ENCODE data around the gene ATXN7L1. TPM values are rescaled to one million over a fixed set of nuclear protein-coding genes. Genes with fewer than 3 reads are reported as not detected.

ATXN7L1 gene
- total RNA-seq, 3 donors from 2014 or later (not counting 1 experiment from before 2014, with no cell fraction given), result 37.5 to 48.6 (median 47.9) TPM

- no peaks in the 10 kb centered on the region for H3K36me3 Mint-ChIP-seq
- H3K4me1 Mint-ChIP-seq, result peaks cover 6 to 22% of the 10 kb centered on the region in 2 donors
- no peaks in the 10 kb centered on the region for H3K27me3 Mint-ChIP-seq (ENCODE audit: low read depth in 2 of 2)
- DNase-seq, result no peak
- Histone ChIP-seq H3K27ac (ENCODE audit: low read length) (no peak overlapping the region), H3K4me3 (ENCODE audit: low read length) (no peak overlapping the region), H3K36me3 (ENCODE audit: control insufficient read depth, insufficient read depth, low read length) (peaks cover 4% of the 10 kb centered on the region), H3K27me3 (ENCODE audit: control insufficient read depth, insufficient read depth, low read length) (no peaks in the 10 kb centered on the region), H3K9me3 (ENCODE audit: control insufficient read depth, insufficient read depth, low read length) (no peaks in the 10 kb centered on the region), H3K4me1 (ENCODE audit: control insufficient read depth, insufficient read depth, low read length) (no peaks in the 10 kb centered on the region)
- intact Hi-C loops (cut with micrococcal nuclease), result no loop called here
- H3K27ac Mint-ChIP-seq, result no peak overlapping the region
- H3K4me3 Mint-ChIP-seq, result no peak overlapping the region
- TF ChIP-seq, protein P1, sequence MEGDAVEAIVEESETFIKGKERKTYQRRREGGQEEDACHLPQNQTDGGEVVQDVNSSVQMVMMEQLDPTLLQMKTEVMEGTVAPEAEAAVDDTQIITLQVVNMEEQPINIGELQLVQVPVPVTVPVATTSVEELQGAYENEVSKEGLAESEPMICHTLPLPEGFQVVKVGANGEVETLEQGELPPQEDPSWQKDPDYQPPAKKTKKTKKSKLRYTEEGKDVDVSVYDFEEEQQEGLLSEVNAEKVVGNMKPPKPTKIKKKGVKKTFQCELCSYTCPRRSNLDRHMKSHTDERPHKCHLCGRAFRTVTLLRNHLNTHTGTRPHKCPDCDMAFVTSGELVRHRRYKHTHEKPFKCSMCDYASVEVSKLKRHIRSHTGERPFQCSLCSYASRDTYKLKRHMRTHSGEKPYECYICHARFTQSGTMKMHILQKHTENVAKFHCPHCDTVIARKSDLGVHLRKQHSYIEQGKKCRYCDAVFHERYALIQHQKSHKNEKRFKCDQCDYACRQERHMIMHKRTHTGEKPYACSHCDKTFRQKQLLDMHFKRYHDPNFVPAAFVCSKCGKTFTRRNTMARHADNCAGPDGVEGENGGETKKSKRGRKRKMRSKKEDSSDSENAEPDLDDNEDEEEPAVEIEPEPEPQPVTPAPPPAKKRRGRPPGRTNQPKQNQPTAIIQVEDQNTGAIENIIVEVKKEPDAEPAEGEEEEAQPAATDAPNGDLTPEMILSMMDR (IDR thresholded peaks at IDR 0.05), result no peak
- ATAC-seq, result no peak
- WGBS (ENCODE audit: insufficient coverage), result 84% methylated on average over 17 of the region's 17 CpGs
- H3K9me3 Mint-ChIP-seq, result no peaks in the 10 kb centered on the region
These were observed 220.7 kb downstream of the ATXN7L1 start for GRCh38 chr7:105655500-105656380.

- no peak for DNase-seq
- ATAC-seq, result no peak
- WGBS (ENCODE audit: insufficient coverage), result 93% methylated on average over 3 of the region's 3 CpGs
- Mint-ChIP-seq H3K27me3 (ENCODE audit: low read depth in 2 of 2) (no peaks in the 10 kb centered on the region), H3K4me1 (peaks cover 8 to 22% of the 10 kb centered on the region in 2 donors), H3K4me3 (no peak overlapping the region), H3K9me3 (no peaks in the 10 kb centered on the region), H3K27ac (no peak overlapping the region), H3K36me3 (no peaks in the 10 kb centered on the region)
- intact Hi-C loops (cut with micrococcal nuclease), result no loop called here
- Histone ChIP-seq H3K27me3 (ENCODE audit: control insufficient read depth, insufficient read depth, low read length) (no peaks in the 10 kb centered on the region), H3K27ac (ENCODE audit: low read length) (no peak overlapping the region), H3K4me3 (ENCODE audit: low read length) (no peak overlapping the region), H3K9me3 (ENCODE audit: control insufficient read depth, insufficient read depth, low read length) (no peaks in the 10 kb centered on the region), H3K36me3 (ENCODE audit: control insufficient read depth, insufficient read depth, low read length) (peaks cover 4% of the 10 kb centered on the region), H3K4me1 (ENCODE audit: control insufficient read depth, insufficient read depth, low read length) (no peaks in the 10 kb centered on the region)
- TF ChIP-seq, protein P1 (IDR thresholded peaks at IDR 0.05), result no peak
These were observed 221.3 kb downstream of the ATXN7L1 start for GRCh38 chr7:105655067-105655466.

GRCh38 chr7:105654095-105654686, 222.2 kb downstream of the ATXN7L1 start:
- WGBS (ENCODE audit: insufficient coverage), result 98% methylated on average over 7 of the region's 8 CpGs
- peaks cover 16 to 19% of the 10 kb centered on the region in 2 donors for H3K4me1 Mint-ChIP-seq
- Histone ChIP-seq H3K27me3 (ENCODE audit: control insufficient read depth, insufficient read depth, low read length) (no peaks in the 10 kb centered on the region), H3K27ac (ENCODE audit: low read length) (no peak overlapping the region), H3K4me3 (ENCODE audit: low read length) (no peak overlapping the region), H3K9me3 (ENCODE audit: control insufficient read depth, insufficient read depth, low read length) (no peaks in the 10 kb centered on the region), H3K36me3 (ENCODE audit: control insufficient read depth, insufficient read depth, low read length) (peaks cover 9% of the 10 kb centered on the region), H3K4me1 (ENCODE audit: control insufficient read depth, insufficient read depth, low read length) (no peaks in the 10 kb centered on the region)
- H3K36me3 Mint-ChIP-seq, result no peaks in the 10 kb centered on the region
- DNase-seq, result no peak
- peak overlapping the region in 1 of 2 donors; percentile 28 for H3K27ac Mint-ChIP-seq
- H3K9me3 Mint-ChIP-seq, result no peaks in the 10 kb centered on the region
- no peaks in the 10 kb centered on the region for H3K27me3 Mint-ChIP-seq (ENCODE audit: low read depth in 2 of 2)
- TF ChIP-seq, protein P1 (IDR thresholded peaks at IDR 0.05), result no peak
- H3K4me3 Mint-ChIP-seq, result no peak overlapping the region
- intact Hi-C loops (cut with micrococcal nuclease), result loop anchor here (5.0 kb wide), 1 partner anchor 37 kb away; no protein-coding TSS in a partner anchor
- no peak for ATAC-seq

Measured in natural killer cell (primary cell).